HG03521 (cell line): ENCODE measurements around the gene HERC4.
A peak's percentile ranks its signal among the peaks of the same experiment; 100 is the strongest.

ENCODE experiments used
- ATAC-seq: cut with Tn5 transposase; IDR thresholded peaks from one replicate; pipeline ENCODE4 v1.9.1; 2021; ENCODE audit warnings: mild to moderate bottlenecking, moderate library complexity; ENCODE audit not compliant: unreplicated experiment

HERC4 gene

GRCh38 chr10:68074775-68075549 is at the start of gene HERC4:
Gene HERC4 (minus strand): TSS chr10:68075283. CDS start chr10:68073108, 2,175 bp downstream.
- ATAC-seq = peak; percentile 82

- no peak for ATAC-seq
Measured at GRCh38 chr10:68124718-68125117, 49.6 kb upstream of the HERC4 start.

GRCh38 chr10:68121852-68122251 is 46.8 kb upstream of the HERC4 start:
- no peak for ATAC-seq

- ATAC-seq = no peak
Measured at GRCh38 chr10:68121020-68121743, 46.1 kb upstream of the HERC4 start.

- no peak for ATAC-seq
Measured at GRCh38 chr10:68118657-68119056, 43.6 kb upstream of the HERC4 start.

GRCh38 chr10:68112837-68113236 is 37.8 kb upstream of the HERC4 start:
- no peak for ATAC-seq

- no peak for ATAC-seq
Measured at GRCh38 chr10:68111584-68111983, 36.5 kb upstream of the HERC4 start.

- ATAC-seq = no peak
Measured at GRCh38 chr10:68110027-68110426, 34.9 kb upstream of the HERC4 start.

GRCh38 chr10:68109331-68109730 is 34.2 kb upstream of the HERC4 start, which contains the start of gene MYPN:
Gene MYPN (plus strand): TSS chr10:68109488. CDS start chr10:68121439, 11,951 bp downstream.
- ATAC-seq = no peak

- ATAC-seq = no peak
Measured at GRCh38 chr10:68108653-68109052, 33.6 kb upstream of the HERC4 start.

- no peak for ATAC-seq
Measured at GRCh38 chr10:68108051-68108450, 33.0 kb upstream of the HERC4 start.

GRCh38 chr10:68107651-68108050 is 32.6 kb upstream of the HERC4 start:
- ATAC-seq = no peak

- no peak for ATAC-seq
Measured at GRCh38 chr10:68106656-68107055, 31.6 kb upstream of the HERC4 start.

GRCh38 chr10:68105820-68106219 is 30.7 kb upstream of the HERC4 start:
- no peak for ATAC-seq

GRCh38 chr10:68103901-68104300 is 28.8 kb upstream of the HERC4 start:
- no peak for ATAC-seq

- ATAC-seq = no peak
Measured at GRCh38 chr10:68103261-68103878, 28.3 kb upstream of the HERC4 start.

- no peak for ATAC-seq
Measured at GRCh38 chr10:68101066-68101465, 26.0 kb upstream of the HERC4 start.

- ATAC-seq = no peak
Measured at GRCh38 chr10:68099736-68100135, 24.7 kb upstream of the HERC4 start.

GRCh38 chr10:68096913-68097516 is 21.9 kb upstream of the HERC4 start:
- no peak for ATAC-seq

GRCh38 chr10:68095153-68095552 is 20.1 kb upstream of the HERC4 start:
- ATAC-seq = no peak

- ATAC-seq = no peak
Measured at GRCh38 chr10:68092512-68092911, 17.4 kb upstream of the HERC4 start.
